IMR-90 (cell line): Measurements from ENCODE around the gene ADAMTS19. TPM values are rescaled to one million over a fixed set of nuclear protein-coding genes. Genes with fewer than 3 reads are reported as not detected.

Experiments
- ATAC-seq: fragments of 200-7000 bp; cut with Tn5 transposase; 2 replicates; pipeline ENCODE4 v1.9.1; 2020; ENCODE audit warnings: low read depth, mild to moderate bottlenecking, moderate library complexity
- BruUV-seq: library from RNA; stranded (reverse); fragments of 400-500 nt; replicated peaks from 2 replicates; lab custom pipeline; 2021; lab: Mats Ljungman, UMichigan
- CTCF ChIA-PET: fragments of 300-600 bp; formaldehyde crosslinking; extraction: SDS; loops from one replicate; lab custom pipeline; 2021; ENCODE audit warnings: antibody characterized with exemption; lab: Yijun Ruan, JAX
- POLR2A ChIA-PET: fragments of 300-600 bp; sonication (Branson Sonifier 250); formaldehyde crosslinking; loops from one replicate; lab custom pipeline; 2022; ENCODE audit warnings: antibody characterized with exemption; ENCODE audit not compliant: unreplicated experiment; lab: Charles Lee
- DNase-seq: peaks from one replicate; pipeline ENCODE4 v3.0.0; 2013
- H2AFZ ChIP-seq: replicated peaks from 2 replicates; pipeline ENCODE3; 2013; ENCODE audit warnings: low read length, mild to moderate bottlenecking; ENCODE audit not compliant: poor library complexity
- H2AK5ac ChIP-seq: 2 replicates; pipeline ENCODE4 v1.6.1; 2013; ENCODE audit warnings: low read depth, low read length, inconsistent platforms
- H2AK9ac ChIP-seq: replicated peaks from 2 replicates; pipeline ENCODE3; 2013; ENCODE audit warnings: mild to moderate bottlenecking, low read depth, low read length, moderate library complexity; ENCODE audit not compliant: poor library complexity
- H2BK120ac ChIP-seq: 2 replicates; pipeline ENCODE4 v1.6.1; 2013; ENCODE audit warnings: low read depth, low read length, inconsistent platforms
- H2BK15ac ChIP-seq: 3 replicates; pipeline ENCODE4 v1.6.1; 2013; ENCODE audit warnings: low read depth, low read length, inconsistent platforms
- H2BK20ac ChIP-seq: 2 replicates; pipeline ENCODE4 v1.6.1; 2013; ENCODE audit warnings: low read depth, mild to moderate bottlenecking, inconsistent platforms, low read length, moderate library complexity
- H2BK5ac ChIP-seq: 2 replicates; pipeline ENCODE4 v1.6.1; 2013; ENCODE audit warnings: mild to moderate bottlenecking, low read depth, low read length, inconsistent platforms; ENCODE audit not compliant: poor library complexity, severe bottlenecking
- H3K14ac ChIP-seq: replicated peaks from 2 replicates; pipeline ENCODE4 v1.6.1; 2013; ENCODE audit warnings: low read depth, low read length, inconsistent platforms
- H3K18ac ChIP-seq: 2 replicates; pipeline ENCODE4 v1.6.1; 2013; ENCODE audit warnings: low read depth, low read length, control low read depth
- H3K23ac ChIP-seq: 2 replicates; pipeline ENCODE4 v1.6.1; 2013; ENCODE audit warnings: low read depth, low read length, inconsistent platforms
- H3K27ac ChIP-seq: 2 replicates; pipeline ENCODE4 v1.5.1; 2013; ENCODE audit warnings: mild to moderate bottlenecking, control low read depth, low read length; ENCODE audit not compliant: insufficient read depth
- H3K27me3 ChIP-seq: 2 replicates; pipeline ENCODE4 v1.6.1; 2013; ENCODE audit warnings: low read length; ENCODE audit not compliant: control insufficient read depth, insufficient read depth
- H3K36me3 ChIP-seq: 2 replicates; pipeline ENCODE4 v1.6.1; 2013; ENCODE audit warnings: low read length, mixed read lengths; ENCODE audit not compliant: control insufficient read depth, insufficient read depth
- H3K4ac ChIP-seq: 2 replicates; pipeline ENCODE4 v1.6.1; 2013; ENCODE audit warnings: low read depth, low read length, inconsistent platforms
- H3K4me1 ChIP-seq: 2 replicates; pipeline ENCODE4 v1.6.1; 2013; ENCODE audit warnings: low read length, mixed read lengths; ENCODE audit not compliant: control insufficient read depth, insufficient read depth
- H3K4me2 ChIP-seq: 2 replicates; pipeline ENCODE4 v1.6.1; 2013; ENCODE audit warnings: low read depth, mild to moderate bottlenecking, control low read depth, low read length, moderate library complexity
- H3K4me3 ChIP-seq: 2 replicates; pipeline ENCODE4 v1.5.1; 2013; ENCODE audit warnings: low read depth, mild to moderate bottlenecking, control low read depth, low read length, moderate library complexity; ENCODE audit not compliant: insufficient read depth
- H3K56ac ChIP-seq: 2 replicates; pipeline ENCODE4 v1.6.1; 2013; ENCODE audit warnings: low read length, inconsistent platforms; ENCODE audit not compliant: insufficient read depth; ENCODE audit errors: extremely low read depth
- H3K79me1 ChIP-seq, 2 experiments: 2 replicates each; pipeline ENCODE4 v1.6.1; 2013; ENCODE audit warnings: low read length in 2 of 2, inconsistent platforms in 1 of 2, low read depth in 1 of 2
- H3K9ac ChIP-seq: 2 replicates; pipeline ENCODE4 v1.6.1; 2013; ENCODE audit warnings: low read depth, low read length, control low read depth
- H3K9me1 ChIP-seq: 2 replicates; pipeline ENCODE4 v1.6.1; 2013; ENCODE audit warnings: low read length, inconsistent platforms; ENCODE audit not compliant: insufficient read depth
- H3K9me3 ChIP-seq: 2 replicates; pipeline ENCODE4 v1.6.1; 2013; ENCODE audit warnings: low read length; ENCODE audit not compliant: control insufficient read depth, insufficient read depth
- H4K20me1 ChIP-seq: 2 replicates; pipeline ENCODE4 v1.6.1; 2013; ENCODE audit warnings: low read length, inconsistent platforms; ENCODE audit not compliant: insufficient read depth
- H4K5ac ChIP-seq: 2 replicates; pipeline ENCODE4 v1.6.1; 2013; ENCODE audit warnings: mild to moderate bottlenecking, low read depth, low read length, control low read depth
- H4K8ac ChIP-seq, 2 experiments: 2 replicates each; pipeline ENCODE4 v1.6.1; 2013; ENCODE audit warnings: low read depth in 2 of 2, low read length in 2 of 2, control low read depth in 1 of 2, inconsistent platforms in 1 of 2
- H4K91ac ChIP-seq: 2 replicates; pipeline ENCODE4 v1.6.1; 2013; ENCODE audit warnings: low read depth, low read length, inconsistent platforms; ENCODE audit not compliant: insufficient read depth
- MAFK ChIP-seq: IDR thresholded peaks from 2 replicates; pipeline ENCODE4 v1.6.1; 2012; ENCODE audit warnings: low read depth, low read length, improper control_type of control experiment
- MAZ ChIP-seq: IDR thresholded peaks from 2 replicates; pipeline ENCODE4 v1.6.1; 2012; ENCODE audit warnings: low read depth, mild to moderate bottlenecking, low read length, improper control_type of control experiment, moderate library complexity, borderline replicate concordance
- MXI1 ChIP-seq: IDR thresholded peaks from 2 replicates; pipeline ENCODE4 v1.6.1; 2012; ENCODE audit warnings: low read depth, mild to moderate bottlenecking, low read length, moderate library complexity, borderline replicate concordance
- POLR2A ChIP-seq: IDR thresholded peaks from 2 replicates; pipeline ENCODE4 v1.6.1; 2012; ENCODE audit warnings: mild to moderate bottlenecking, low read depth, low read length
- RFX5 ChIP-seq: IDR thresholded peaks from 2 replicates; pipeline ENCODE4 v1.8.0; 2012; ENCODE audit warnings: low read depth, mild to moderate bottlenecking, low read length, moderate library complexity
- WGBS, 2 experiments: methylation state at CpG; one replicate each; pipeline versions ENCODE4 v1.1.5 to v1.1.7; 2013; ENCODE audit warnings: missing lambda C conversion rate in 2 of 2; ENCODE audit not compliant: insufficient read length in 1 of 2; ENCODE audit errors: extremely low coverage in 2 of 2; 5-methylcytosine and 5-hydroxymethylcytosine counted together
- dilution Hi-C: fragments of 300-500 bp; cut with HindIII; formaldehyde crosslinking; loops from one replicate; pipeline ENCODE4 v1.14.3; 2018; ENCODE audit warnings: low sequenced_read_pairs; ENCODE audit not compliant: unreplicated experiment
- in situ Hi-C: fragments of 300-500 bp; cut with MboI; formaldehyde crosslinking; loops from 3 replicates; pipeline ENCODE4 v1.14.3; 2019; ENCODE audit warnings: low sequenced_read_pairs, inconsistent platforms, mixed read lengths
- intact Hi-C: fragments of 100-400 bp; cut with micrococcal nuclease; formaldehyde crosslinking; loops from 2 replicates; pipeline ENCODE4 v1.10.0; 2022
- polyA plus RNA-seq, 3 experiments: library from polyadenylated mRNA; depleted of rRNA; stranded (reverse); fragments of >200 nt; gene quantifications; 2 replicates each; pipeline ENCODE4 v1.2.3, GENCODE V29; 2012; ENCODE audit warnings: low replicate concordance in 1 of 3
- total RNA-seq: library from RNA; depleted of rRNA; stranded (reverse); fragments of >200 nt; gene quantifications from 2 replicates; pipeline ENCODE4 v1.2.3, GENCODE V29; 2012

The ADAMTS19 gene
- total and polyA plus RNA-seq, 2 of the 4 experiments (the other 2 are of a cell fraction), result under 0.01 to 0.17 TPM

- no peak overlapping the region for H3K27ac ChIP-seq
- no peak overlapping the region for H4K5ac ChIP-seq
- H4K20me1 ChIP-seq, result no peaks in the 10 kb centered on the region
- H3K4me1 ChIP-seq, result no peaks in the 10 kb centered on the region
- dilution Hi-C loops, result no loop called here
- DNase-seq (no peak), ATAC-seq (no peak)
- no peaks in the 10 kb centered on the region for H3K36me3 ChIP-seq
- WGBS, 2 experiments, result no CpG with 5 or more reads among the region's 2 CpGs
- no peak overlapping the region for H4K8ac ChIP-seq
- H2BK15ac ChIP-seq, result no peak overlapping the region
- ChIA-PET POLR2A (no interaction called here), CTCF (no interaction called here)
- intact Hi-C loops, result no loop called here
- no peaks in the 10 kb centered on the region for H3K27me3 ChIP-seq
- in situ Hi-C loops, result no loop called here
- H3K4me3 ChIP-seq, result no peak overlapping the region
- no TSS peak for BruUV-seq
- no peaks in the 10 kb centered on the region for H3K79me1 ChIP-seq
- no peak overlapping the region for H3K23ac ChIP-seq
- H3K4ac ChIP-seq, result no peak overlapping the region
- H2BK120ac ChIP-seq, result no peak overlapping the region
- no peak overlapping the region for H2BK5ac ChIP-seq
- no peak overlapping the region for H3K56ac ChIP-seq
- TF ChIP-seq MAFK (no peak), RFX5 (no peak), MXI1 (no peak), POLR2A (no peak), MAZ (no peak)
- H3K14ac ChIP-seq, result no peak overlapping the region
- no peak overlapping the region for H2AK5ac ChIP-seq
- H3K9me1 ChIP-seq, result no peaks in the 10 kb centered on the region
- no peak overlapping the region for H3K4me2 ChIP-seq
- H3K9ac ChIP-seq, result no peak overlapping the region
- no peak overlapping the region for H3K18ac ChIP-seq
- H3K9me3 ChIP-seq, result no peaks in the 10 kb centered on the region
- H2AK9ac ChIP-seq, result no peak overlapping the region
- no peak overlapping the region for H2BK20ac ChIP-seq
- H4K91ac ChIP-seq, result no peak overlapping the region
- no peak overlapping the region for H2AFZ ChIP-seq
Observed at GRCh38 chr5:129447968-129448367, 12.1 kb upstream of the ADAMTS19 start.
